Breast epithelium (tissue), 4 donors: ENCODE data around the gene SMAD7. TPM values are rescaled to one million over a fixed set of nuclear protein-coding genes. Genes with fewer than 3 reads are reported as not detected.
A peak's percentile ranks its signal among the peaks of the same experiment; 100 is the strongest.

Experiments
- DNase-seq, 2 donors: peaks; one replicate each; pipeline ENCODE4 v3.0.0-alpha.2; 2019; ENCODE audit warnings: low spot score in 2 of 2
- H3K27ac ChIP-seq, 2 donors: fragments of 200-600 bp; sonication (generic) in 1 of 2; one replicate each; pipeline ENCODE4 v1.5.1; 2016 to 2019; ENCODE audit warnings: mild to moderate bottlenecking in 1 of 2
- H3K27me3 ChIP-seq, 2 donors: fragments of 200-600 bp; sonication (generic) in 1 of 2; one replicate each; pipeline versions ENCODE4 v1.5.1 to v1.6.0; 2017 to 2019; ENCODE audit warnings: control low read depth in 1 of 2, mild to moderate bottlenecking in 1 of 2
- H3K36me3 ChIP-seq: fragments of 200-600 bp; one replicate; pipeline ENCODE4 v1.5.1; 2019
- H3K4me1 ChIP-seq, 2 donors: fragments of 200-600 bp; sonication (generic); one replicate each; pipeline ENCODE4 v1.5.1; 2016 to 2019; ENCODE audit warnings: control low read depth in 1 of 2
- H3K4me3 ChIP-seq, 3 donors: fragments of 200-600 bp; sonication (generic); 1 replicate in 2 of 3; 2 replicates in 1 of 3; pipeline ENCODE4 v1.5.1; 2016 to 2019; ENCODE audit warnings: mild to moderate bottlenecking in 3 of 3, moderate library complexity in 2 of 3
- H3K9me3 ChIP-seq, 2 donors: fragments of 200-600 bp; sonication (generic) in 1 of 2; one replicate each; pipeline ENCODE4 v1.5.1; 2016 to 2019; ENCODE audit warnings: control low read depth in 1 of 2
- CTCF ChIP-seq, 3 donors: fragments of 450-650 bp; IDR thresholded peaks; one replicate each; pipeline ENCODE4 v1.5.1; 2016 to 2017; ENCODE audit warnings: antibody characterized with exemption in 3 of 3, mild to moderate bottlenecking in 3 of 3, moderate library complexity in 3 of 3
- POLR2A ChIP-seq: fragments of 450-650 bp; IDR thresholded peaks from one replicate; pipeline ENCODE4 v1.6.1; 2016; ENCODE audit warnings: antibody characterized with exemption, mild to moderate bottlenecking, moderate library complexity
- POLR2AphosphoS5 ChIP-seq, 3 donors: sonication (generic); formaldehyde crosslinking; IDR thresholded peaks; one replicate each; pipeline ENCODE4 v1.6.1; 2017; ENCODE audit warnings: antibody characterized with exemption in 3 of 3
- intact Hi-C: fragments of 100-400 bp; cut with DNase I; formaldehyde crosslinking; loops from one replicate; pipeline ENCODE4 v1.15.1; 2023; ENCODE audit warnings: low total_unique reads
- total RNA-seq, 3 donors: library from RNA; depleted of rRNA; stranded (reverse); fragments of >200 nt; gene quantifications; one replicate each; pipeline ENCODE4 v1.1.0, GENCODE V29; 2016

Gene SMAD7
- total RNA-seq, 3 donors from 2014 or later, result 17.4 to 21.2 (median 20.6) TPM

- H3K4me3 ChIP-seq, result no peak overlapping the region
- no peaks in the 10 kb centered on the region for H3K36me3 ChIP-seq
- no peaks in the 10 kb centered on the region for H3K27me3 ChIP-seq
- TF ChIP-seq POLR2AphosphoS5 (IDR thresholded peaks at IDR 0.05), result no peak
- no peak for TF ChIP-seq POLR2A
- no peak for TF ChIP-seq CTCF (IDR thresholded peaks at IDR 0.05)
- DNase-seq, result no peak
- H3K27ac ChIP-seq, result peak overlapping the region; percentile 21 to 71
- intact Hi-C loops, result no loop called here
- peaks cover 0 to 3% of the 10 kb centered on the region in 2 donors for H3K4me1 ChIP-seq
- H3K9me3 ChIP-seq, result no peaks in the 10 kb centered on the region
Observed at GRCh38 chr18:48992133-48992532, 41.4 kb upstream of the SMAD7 start.

GRCh38 chr18:48991676-48992075 is 40.9 kb upstream of the SMAD7 start:
- no peak for DNase-seq
- Histone ChIP-seq H3K4me3 (no peak overlapping the region), H3K4me1 (peaks cover 0 to under 1% of the 10 kb centered on the region in 2 donors), H3K9me3 (no peaks in the 10 kb centered on the region), H3K27me3 (no peaks in the 10 kb centered on the region), H3K36me3 (no peaks in the 10 kb centered on the region), H3K27ac (peak overlapping the region; percentile 21 to 71)
- TF ChIP-seq CTCF (IDR thresholded peaks at IDR 0.05), result no peak
- TF ChIP-seq POLR2A, result no peak
- no peak for TF ChIP-seq POLR2AphosphoS5 (IDR thresholded peaks at IDR 0.05)
- intact Hi-C loops, result no loop called here

GRCh38 chr18:48991319-48991660 is 40.5 kb upstream of the SMAD7 start:
- no peak for DNase-seq
- no peaks in the 10 kb centered on the region for H3K27me3 ChIP-seq
- H3K4me1 ChIP-seq, result no peaks in the 10 kb centered on the region
- H3K4me3 ChIP-seq, result no peak overlapping the region
- no peak for TF ChIP-seq POLR2A
- TF ChIP-seq POLR2AphosphoS5 (IDR thresholded peaks at IDR 0.05), result no peak
- TF ChIP-seq CTCF (IDR thresholded peaks at IDR 0.05), result no peak
- intact Hi-C loops, result no loop called here
- no peaks in the 10 kb centered on the region for H3K9me3 ChIP-seq
- no peaks in the 10 kb centered on the region for H3K36me3 ChIP-seq
- peak overlapping the region; percentile 21 to 71 for H3K27ac ChIP-seq

GRCh38 chr18:48990481-48991318 is 39.9 kb upstream of the SMAD7 start:
- Histone ChIP-seq H3K27me3 (no peaks in the 10 kb centered on the region), H3K27ac (peak overlapping the region in 1 of 2 donors; percentile 71), H3K36me3 (no peaks in the 10 kb centered on the region), H3K4me3 (no peak overlapping the region), H3K4me1 (no peaks in the 10 kb centered on the region), H3K9me3 (no peaks in the 10 kb centered on the region)
- intact Hi-C loops, result no loop called here
- TF ChIP-seq POLR2AphosphoS5 (IDR thresholded peaks at IDR 0.05) (no peak), POLR2A (no peak), CTCF (IDR thresholded peaks at IDR 0.05) (no peak)
- no peak for DNase-seq
